LNCaP clone FGC (cell line): ENCODE measurements around the gene CLIC6.
A peak's percentile ranks its signal among the peaks of the same experiment; 100 is the strongest.
"Not testable (repeated sequence)": the region's sequence is repeated elsewhere in the genome, so short reads cannot be mapped to it uniquely, and the experiment has no call there.

Experiments
- DNase-seq: peaks from one replicate; pipeline ENCODE4 v3.0.0-alpha.2; 2011; ENCODE audit warnings: low read depth
- H3K4me3 ChIP-seq: 2 replicates; pipeline ENCODE4 v1.5.1; 2011; ENCODE audit warnings: mild to moderate bottlenecking, low read depth, low read length, control low read depth
- CTCF ChIP-seq: IDR thresholded peaks from 2 replicates; pipeline ENCODE4 v1.5.1; 2012; ENCODE audit warnings: mild to moderate bottlenecking; ENCODE audit not compliant: control insufficient read depth, insufficient read depth; ENCODE audit errors: extremely low read depth

CLIC6 gene

GRCh38 chr21:34706337-34706736, 37.5 kb downstream of the CLIC6 start:
- TF ChIP-seq CTCF, result no peak
- no peak overlapping the region for H3K4me3 ChIP-seq
- no peak for DNase-seq

GRCh38 chr21:34707876-34708325, 39.1 kb downstream of the CLIC6 start:
- no peak for DNase-seq
- TF ChIP-seq CTCF, result no peak
- H3K4me3 ChIP-seq, result no peak overlapping the region

DNA sequence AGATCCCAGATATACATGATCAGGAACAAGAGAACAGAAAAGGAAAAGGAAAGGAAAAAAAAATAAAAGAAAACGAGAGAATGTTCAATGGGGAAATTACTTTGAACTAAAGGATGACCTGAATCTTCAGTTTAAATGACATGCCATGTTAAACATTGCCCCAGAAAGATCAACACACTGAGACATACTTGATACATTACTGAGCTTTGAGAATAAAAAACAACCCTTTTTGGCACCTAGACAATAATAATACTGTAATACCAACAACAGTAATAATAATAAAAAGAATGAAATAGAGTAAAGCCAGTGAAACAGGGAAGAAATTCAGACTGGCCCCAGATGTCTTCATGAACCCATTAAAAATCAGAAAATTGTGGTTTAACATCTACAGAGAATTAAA, 44.8 kb downstream of the CLIC6 start:
- no peak overlapping the region for H3K4me3 ChIP-seq
- DNase-seq, result no peak
- no peak for TF ChIP-seq CTCF

DNA sequence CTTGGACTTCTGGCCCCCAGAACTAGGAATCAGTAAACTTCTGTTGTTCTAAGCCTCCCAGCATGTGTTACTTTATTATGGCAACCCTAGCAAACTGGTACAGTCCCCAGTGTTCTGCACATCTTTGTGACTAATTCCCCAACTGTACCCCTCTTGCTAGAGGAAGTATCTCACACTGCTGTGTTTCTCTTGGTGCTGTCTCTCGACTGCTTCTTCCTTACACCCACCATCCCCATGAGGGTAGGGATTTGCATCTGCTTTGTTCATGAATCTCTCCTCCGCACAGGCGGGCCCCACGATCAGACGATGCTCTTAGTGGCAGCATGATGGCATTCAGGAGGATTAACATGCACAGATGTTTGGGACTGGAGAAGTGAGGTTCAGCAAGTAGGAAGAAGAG, 46.7 kb downstream of the CLIC6 start:
- H3K4me3 ChIP-seq, result no peak overlapping the region
- DNase-seq, result no peak
- no peak for TF ChIP-seq CTCF

- no peak for DNase-seq
- no peak overlapping the region for H3K4me3 ChIP-seq
- no peak for TF ChIP-seq CTCF
Measured at GRCh38 chr21:34715985-34716596, 47.3 kb downstream of the CLIC6 start.

- not testable (repeated sequence) for DNase-seq, H3K4me3 ChIP-seq
Measured at GRCh38 chr21:34718529-34718928, 49.7 kb downstream of the CLIC6 start.

- TF ChIP-seq CTCF, result peak; percentile 45
- no peak for DNase-seq
- no peak overlapping the region for H3K4me3 ChIP-seq
Measured at GRCh38 chr21:34722684-34723300, 54.0 kb downstream of the CLIC6 start.
